HG03196 (cell line): ENCODE measurements around the gene PSMA7.

Experiments used
- ATAC-seq: cut with Tn5 transposase; IDR thresholded peaks from one replicate; pipeline ENCODE4 v1.9.1; 2021; ENCODE audit not compliant: unreplicated experiment

PSMA7 gene

DNA sequence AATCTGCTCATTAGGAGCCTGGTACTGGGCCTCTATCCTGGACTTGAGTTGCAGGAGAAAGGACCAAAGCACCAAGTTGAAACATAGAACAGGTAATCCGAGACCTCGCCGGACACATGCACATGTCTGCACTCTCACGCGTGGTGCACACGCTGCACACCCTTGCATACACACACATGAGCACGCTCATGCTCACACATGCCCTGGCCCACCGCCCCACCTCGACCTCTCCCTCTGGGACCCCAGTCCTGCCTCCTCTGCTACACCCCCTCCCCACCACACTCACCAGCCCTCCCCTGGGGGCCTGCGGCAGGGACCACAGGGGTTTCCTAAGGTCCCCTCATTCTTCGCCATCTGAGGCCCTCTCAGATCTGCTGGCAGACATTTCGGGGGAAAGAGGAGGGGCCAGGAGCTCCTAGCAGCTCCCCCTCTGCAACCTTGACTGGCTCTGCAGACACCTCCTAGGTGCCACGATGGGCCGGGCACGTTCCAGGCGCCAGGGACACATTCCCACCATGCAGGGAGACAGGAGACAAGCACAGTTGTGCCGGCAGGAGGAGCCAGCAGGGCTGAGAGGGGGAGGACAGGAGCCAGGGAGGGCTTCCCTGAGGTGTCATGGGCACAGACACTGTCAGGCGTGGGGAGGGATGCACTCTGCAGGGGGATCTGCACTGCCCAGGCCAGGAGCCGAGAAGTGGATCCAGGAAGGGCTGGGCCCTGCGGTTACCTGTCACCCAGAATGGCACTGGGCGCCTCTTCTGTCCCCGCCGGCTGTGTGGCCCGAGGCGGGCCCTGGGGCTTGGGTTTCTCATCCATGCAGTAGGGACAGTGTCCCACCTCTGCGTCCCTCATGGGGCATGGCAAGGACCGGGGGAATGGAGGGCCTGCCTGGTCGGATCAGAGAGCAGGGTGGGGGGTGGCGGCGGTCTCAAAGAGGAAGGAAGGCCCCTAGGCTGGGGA, 46.5 kb downstream of the PSMA7 start:
- no peak for ATAC-seq

DNA sequence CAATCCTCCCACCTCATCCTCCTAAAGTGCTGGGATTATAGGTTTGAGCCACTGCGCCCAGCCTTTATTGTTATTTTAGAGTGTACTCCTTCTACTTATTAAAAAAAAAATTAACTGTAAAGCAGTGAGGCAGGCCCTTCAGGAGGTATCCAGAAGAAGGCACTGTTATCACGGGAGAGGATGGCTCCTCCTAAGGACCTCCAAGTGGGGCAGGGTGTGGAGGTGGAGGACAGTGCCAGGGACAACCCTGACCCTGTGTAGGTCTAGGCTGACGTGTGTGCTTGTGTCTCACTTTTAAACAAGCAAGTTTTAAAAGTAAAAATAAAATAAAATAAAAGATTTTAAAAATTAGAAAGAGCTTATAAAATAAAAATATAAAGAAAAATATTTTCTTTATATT, 53.8 kb downstream of the PSMA7 start:
- ATAC-seq, result no peak

DNA sequence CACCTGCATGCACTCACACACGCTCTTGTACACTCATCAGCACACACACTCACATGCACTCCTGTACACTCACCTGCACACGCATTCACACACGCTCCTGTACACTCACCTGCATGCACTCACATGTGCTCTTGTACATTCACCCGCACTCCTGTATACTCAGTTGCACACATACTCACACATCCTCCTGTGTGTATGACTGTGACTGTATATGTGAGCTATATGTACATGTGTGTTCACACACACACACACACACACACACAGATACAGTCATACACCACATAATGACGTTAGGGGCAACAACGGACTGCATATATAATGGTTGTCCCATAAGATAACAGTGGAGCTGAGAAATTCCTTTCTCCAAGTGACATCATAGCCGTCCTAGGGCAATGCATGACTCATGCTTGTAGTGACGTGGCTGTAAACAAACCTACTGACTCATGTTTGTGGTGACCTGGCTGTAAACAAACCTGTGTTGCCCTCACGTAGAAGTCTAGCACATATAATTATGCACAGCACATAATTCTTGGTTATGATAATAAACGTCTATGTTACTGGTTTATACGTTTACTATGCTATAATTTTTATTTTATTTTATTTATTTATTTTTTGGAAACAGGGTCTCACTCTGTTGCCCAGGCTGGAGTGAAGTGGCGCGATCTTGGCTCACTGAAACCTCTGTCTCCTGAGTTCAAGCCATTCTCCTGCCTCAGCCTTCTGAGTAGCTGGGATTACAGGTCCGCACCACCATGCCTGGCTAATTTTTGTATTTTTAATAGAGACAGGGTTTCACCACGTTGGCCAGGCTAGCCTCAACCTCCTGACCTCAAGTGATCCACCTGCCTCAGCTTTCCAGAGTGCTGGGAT, 54.7 kb downstream of the PSMA7 start:
- no peak for ATAC-seq

DNA sequence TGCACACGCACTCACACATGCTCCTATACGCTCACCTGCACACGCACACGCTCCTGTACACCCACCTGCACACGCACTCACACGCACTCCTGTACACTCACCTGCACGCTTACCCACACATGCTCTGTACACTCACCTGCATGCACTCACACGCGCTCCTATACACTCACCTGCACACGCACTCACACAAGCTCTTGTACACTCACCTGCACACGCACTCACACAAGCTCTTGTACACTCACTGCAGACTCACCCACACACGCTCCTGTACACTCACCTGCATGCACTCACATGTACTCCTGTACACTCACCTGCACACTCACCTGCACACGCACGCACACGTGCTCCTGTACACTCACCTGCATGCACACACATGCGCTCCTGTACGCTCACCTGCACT, 55.6 kb downstream of the PSMA7 start:
- no peak for ATAC-seq

DNA sequence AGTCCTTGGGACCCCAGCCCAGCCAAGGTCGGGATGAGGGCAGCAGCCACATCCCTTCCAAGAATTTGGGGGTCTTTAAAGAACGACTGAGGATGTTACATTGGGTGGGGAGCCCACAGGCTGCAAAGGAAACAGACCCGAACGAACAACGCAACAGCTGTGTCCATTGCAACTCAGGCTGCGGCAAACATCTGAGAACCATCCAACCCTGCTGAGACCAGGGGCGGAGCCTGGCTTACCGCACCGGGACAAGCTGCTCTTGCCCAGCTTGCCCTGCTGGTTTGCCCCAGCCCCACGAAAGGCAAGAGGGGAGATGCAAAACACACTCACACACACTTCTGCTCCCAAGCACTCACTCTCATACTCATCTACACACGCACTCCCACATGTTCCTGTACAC, 56.0 kb downstream of the PSMA7 start:
- ATAC-seq, result no peak
